HuH-7.5 (cell line): ENCODE data around the gene KLLN.
"Not testable (repeated sequence)": the region's sequence is repeated elsewhere in the genome, so short reads cannot be mapped to it uniquely, and the experiment has no call there.

Source experiments
- DNase-seq: peaks from one replicate; pipeline ENCODE4 v3.0.0; 2011; ENCODE audit warnings: low spot score

Gene KLLN

DNA sequence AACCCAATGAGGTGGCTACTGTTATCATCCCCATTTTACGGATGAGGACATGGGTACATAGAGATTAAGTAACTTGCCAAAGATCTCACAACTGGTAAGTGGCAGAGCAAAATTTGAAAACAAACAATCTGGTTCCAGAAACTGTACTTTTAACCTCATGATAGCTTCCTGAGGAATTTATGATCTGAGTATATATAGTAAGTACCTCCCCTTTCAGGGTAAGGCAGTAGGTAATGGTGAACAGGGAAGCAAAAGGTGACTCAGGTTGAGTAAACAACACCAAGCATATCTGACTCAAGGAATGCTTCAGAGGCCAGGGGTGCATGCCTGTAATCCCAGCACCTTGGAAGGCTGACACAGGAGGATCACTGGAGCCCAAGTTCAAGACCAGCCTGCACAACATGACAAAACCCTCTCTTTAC, 21.1 kb downstream of the KLLN start:
- DNase-seq = no peak

DNA sequence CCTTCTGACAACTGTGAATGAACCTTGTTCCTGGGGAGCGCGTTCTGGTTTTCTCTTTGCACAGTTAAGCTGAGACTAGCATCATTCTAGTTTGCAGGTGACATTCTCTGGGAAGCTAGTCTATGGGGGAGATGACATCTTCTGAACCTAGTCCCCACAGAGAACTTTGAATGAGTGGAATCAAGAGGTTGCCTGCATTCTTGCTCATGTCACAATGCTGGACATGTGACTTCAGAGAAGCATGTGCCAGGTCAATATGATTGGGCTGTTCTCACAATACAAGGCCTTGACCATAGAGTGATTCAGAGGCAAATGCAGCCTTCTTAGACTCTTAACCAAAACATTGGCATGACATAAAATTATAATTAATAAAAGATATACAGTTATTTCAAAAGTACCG, 22.1 kb downstream of the KLLN start:
- no peak for DNase-seq

DNA sequence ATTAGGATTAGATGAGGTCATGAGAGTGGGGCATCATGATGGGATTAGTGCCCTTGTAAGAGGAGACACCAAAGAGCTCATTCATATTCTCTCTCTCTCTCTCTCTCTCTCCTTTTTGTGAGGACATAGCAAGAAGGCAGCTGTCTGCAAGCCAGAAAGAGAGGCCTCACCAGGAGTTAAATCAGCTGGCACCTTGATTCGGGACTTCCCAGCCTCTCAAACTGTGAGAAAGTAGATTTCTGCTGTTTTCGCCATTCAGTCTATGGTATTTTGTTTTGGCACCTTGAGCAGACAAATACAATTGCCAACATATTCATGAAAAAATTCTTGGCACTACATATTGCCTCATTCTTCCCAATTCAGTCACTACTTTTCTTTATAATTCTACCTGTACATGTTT, 24.7 kb downstream of the KLLN start:
- DNase-seq = no peak

DNA sequence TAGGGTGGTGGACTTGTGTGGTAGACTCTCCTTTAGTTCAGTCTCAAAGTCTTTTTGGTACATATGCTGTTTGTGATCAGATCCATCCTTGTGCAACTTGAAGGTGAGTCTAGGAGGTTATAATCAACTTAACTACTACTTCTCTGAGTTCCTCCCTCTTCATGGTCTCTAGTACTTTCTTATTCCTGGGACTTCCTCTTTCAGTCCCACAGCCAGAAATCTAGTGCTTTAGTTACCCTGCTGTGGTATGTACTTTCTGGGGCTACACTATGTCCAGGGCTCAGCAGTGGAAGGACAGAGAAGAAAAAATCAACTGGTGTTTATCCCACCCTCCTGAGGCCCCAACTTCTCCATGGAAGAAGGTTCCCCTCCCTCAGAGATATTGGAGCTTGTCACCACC, 25.9 kb downstream of the KLLN start:
- no peak for DNase-seq

DNA sequence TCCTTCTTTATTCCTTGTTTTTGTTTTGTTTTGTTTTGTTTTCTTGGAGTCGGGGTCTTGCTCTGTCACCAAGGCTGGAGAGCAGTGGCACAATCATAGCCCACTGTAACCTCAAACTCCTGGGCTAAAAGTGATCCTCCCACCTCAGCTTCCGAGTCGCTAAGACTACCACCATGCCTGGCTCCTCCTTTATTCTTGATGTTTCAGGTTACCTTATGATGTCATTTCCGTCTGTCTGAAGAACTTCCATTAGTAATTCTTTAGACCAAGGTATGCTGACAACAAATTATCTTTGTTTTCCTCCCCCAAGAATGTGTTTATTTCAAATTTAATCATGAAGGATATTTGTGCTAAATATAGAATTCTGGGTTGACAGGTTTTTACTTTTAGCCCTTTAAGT, 27.2 kb downstream of the KLLN start:
- DNase-seq = no peak

DNA sequence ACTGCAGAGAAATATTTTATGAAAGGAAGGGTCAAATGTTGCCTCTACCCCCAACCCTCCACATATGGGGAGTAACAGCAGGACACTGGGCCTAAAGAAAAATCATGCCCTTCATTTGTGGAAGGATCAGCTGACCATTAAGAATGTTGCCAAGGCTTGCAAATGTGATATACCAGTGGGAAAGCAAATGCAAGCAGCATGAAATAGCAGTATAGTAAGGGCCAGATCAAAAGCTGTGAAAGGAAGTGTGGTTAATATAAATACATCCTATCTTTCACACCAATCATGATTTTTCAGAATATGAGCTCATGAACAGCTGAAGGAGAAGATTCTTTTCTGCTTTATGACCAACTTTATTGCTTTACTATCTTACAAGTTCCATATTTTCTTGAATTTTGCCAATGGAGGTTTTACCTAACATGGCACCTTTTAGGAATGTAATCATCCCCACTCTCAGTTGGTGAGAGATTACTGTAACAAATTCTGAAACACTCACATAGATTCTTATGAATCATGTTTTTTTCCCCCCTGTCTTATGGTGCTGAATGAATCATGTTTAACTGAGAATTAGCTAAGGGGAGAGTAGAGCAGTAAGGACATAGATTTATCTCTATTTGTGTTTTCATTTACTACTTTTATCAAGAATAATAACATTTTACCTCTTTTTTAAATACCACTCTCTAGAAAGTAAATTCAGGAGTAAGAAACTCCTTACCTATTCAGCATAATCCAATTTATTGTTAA, 33.2 kb downstream of the KLLN start:
- no peak for DNase-seq

DNA sequence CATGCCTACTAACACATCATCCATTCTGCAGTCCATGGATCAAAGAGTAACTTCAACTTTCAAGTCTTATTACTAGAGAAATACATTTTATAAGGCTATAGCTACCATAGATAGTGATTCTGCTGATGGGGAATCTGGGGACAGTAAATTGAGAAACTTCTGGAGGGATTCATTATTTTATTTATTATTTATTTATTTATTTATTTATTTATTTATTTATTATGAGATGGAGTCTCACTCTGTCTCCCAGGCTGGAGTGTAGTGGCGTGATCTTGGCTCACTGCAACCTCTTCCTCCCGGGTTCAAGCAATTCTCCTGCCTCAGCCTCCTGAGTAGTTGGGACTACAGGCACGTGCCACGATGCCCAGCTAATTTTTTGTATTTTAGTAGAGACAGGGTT, 34.3 kb downstream of the KLLN start:
- DNase-seq = not testable (repeated sequence)

DNA sequence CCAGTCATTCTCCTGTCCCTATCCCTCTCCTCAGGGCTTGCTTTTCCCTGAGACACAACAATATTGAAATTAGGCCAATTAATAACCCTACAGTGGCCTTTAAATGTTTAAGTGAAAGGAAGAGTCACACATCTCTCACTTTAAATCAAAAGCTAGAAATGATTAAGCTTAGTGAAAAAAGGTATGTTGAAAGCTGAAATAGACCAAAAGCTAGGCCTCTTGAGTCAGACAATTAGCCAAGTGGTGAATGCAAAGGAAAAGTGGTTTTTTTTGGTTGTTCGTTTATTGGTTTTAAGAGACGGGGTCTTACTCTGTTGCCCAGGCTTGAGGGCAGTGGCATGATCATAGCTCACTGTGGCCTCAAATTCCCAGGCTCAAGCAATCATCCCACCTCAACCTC, 35.7 kb downstream of the KLLN start:
- no peak for DNase-seq

DNA sequence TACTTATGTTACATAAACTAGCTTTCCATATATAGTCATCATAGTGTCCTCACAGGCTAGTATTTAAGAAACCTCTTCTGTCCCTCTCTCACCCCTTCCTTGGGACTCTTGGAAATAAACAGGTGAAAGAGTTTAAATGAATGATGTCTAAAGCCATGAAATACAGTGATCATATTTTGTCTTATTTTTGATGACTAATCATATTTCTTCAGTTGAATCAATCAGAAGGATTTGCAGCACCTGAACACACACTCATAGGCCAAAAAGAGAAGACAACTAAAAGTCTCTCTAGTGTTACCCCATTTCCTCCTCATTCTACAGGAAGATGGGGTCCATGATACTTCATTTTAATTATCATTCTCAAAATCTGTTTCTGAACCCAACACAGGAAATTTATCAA, 36.7 kb downstream of the KLLN start:
- DNase-seq = no peak

DNA sequence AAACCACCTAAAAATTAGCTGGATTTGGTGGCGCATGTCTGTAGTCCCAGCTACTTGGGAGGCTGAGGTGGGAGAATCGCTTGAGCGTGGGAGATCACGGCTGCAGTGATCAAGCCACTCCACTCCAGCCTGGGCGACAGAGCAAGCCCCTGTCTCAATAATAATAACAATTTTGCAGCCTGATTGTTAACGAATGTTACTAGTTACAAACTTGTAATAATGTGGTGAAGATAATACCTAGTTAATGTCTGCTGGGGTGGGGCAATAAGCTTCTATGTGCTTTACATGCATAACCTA, 44.1 kb downstream of the KLLN start:
- DNase-seq = no peak

DNA sequence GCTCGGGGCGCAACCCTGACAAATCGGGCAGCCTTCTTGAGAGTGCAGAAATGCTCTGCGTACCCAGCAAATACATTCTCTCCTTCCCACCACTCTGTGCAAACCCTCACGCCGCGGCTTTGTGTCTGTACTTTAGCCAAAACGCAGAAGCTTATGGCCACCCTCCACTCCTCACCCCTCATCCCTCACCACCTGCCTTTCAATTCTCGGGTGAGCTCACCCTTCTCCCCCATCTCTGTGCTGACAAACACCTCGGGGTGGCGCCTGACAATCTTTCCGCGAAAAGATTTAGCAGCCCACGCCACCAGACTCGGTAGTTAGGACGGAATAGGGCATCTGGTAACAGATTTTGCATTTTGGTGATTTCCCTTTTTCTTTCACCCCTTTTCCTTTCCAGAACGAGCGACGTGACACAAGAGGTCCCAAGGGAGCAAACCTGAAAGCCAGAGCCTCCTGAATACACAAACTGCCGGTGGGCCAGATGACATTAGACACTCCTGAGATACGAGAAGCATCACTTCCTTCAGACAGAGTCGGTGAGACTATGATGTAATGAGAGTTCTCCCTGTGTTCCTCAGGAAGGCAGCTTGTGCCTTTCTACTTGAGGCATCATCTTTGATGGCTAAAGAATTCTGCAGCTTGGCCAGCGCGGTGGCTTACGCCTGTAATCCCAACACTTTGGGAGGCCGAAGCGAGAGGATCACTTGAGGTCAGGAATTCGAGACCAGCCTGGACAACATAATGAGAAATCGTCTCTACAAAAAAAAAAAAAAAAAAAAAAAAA, 44.6 kb downstream of the KLLN start:
- DNase-seq = peak; percentile 13

DNA sequence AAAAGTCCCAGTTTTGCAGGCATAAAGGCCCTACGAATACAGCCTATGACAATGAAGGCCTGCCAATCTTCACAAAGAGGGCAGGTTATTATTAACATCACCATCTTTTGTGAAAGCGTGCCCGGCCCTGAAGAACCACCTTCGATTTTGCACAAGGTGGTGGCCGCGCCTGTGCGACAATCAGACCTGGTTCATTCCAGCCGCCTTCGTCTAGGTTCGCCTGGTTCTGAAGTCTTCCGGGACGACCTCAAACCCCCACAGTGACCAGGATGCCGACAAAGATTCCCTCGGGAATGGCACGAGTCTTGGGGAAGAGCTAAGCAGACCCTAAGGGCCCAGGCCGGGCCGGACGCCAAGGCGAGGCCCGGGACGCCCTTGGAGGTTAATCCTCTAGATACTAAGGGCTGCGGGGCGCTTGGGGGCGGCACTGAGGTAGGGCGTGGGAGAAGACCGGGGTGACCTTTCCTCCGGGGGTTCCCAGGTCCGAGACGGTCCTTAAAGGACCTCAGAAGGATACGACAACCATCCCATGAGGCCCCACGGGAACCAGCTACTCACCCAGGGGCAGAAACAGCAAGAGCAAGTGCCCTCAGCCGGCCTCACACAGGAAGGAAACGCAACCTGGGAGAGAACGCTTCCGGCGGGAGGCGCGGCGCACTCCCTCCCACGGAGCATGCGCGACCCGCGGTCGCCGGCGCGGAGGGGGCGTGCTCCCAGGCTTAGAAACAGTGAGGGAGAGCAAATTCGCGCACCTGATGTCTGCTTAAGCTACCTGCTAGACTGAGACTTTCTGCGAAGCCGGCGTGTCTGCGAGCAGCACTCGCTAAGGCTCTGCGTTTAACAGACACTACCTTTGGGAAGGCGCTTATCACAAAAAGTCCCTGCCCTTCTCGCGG, 45.5 kb downstream of the KLLN start, which contains the start of gene ATAD1:
Gene ATAD1, minus strand, starts transcription at position 618 of the 896 bp plus-strand sequence. CDS start 3,627 bp downstream, outside the sequence.
- peak; percentile 58 for DNase-seq

DNA sequence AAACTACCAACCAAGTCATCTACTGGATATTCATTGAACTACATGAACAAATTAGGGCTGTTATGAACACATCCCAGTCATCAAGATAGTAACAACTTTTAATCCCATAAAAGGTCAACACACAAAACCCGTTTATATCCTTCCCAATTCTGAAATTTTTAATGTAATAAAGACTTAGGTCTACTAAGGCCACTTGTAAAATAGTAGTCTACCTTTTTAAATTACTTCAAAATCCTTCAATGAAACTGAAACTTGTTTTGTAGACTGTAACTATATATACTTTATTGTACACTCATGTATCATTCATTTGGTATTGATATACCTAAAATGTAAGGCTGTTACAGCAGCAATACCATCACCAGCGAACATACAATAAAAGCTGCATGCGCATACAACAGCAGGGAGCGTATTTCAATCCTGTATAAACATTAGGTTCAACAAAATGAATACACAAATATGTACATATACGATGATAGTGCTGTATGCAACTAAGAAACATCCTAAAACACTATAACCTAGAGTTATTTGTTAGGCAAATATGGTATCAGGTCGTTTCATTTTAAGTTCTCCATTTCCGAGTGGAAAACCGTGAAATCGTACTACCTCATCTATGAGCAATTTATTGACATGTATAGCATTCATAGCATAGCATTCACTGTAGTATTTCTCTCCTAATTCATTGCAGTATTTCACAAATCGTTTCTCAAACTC, 46.3 kb downstream of the KLLN start:
- no peak for DNase-seq

DNA sequence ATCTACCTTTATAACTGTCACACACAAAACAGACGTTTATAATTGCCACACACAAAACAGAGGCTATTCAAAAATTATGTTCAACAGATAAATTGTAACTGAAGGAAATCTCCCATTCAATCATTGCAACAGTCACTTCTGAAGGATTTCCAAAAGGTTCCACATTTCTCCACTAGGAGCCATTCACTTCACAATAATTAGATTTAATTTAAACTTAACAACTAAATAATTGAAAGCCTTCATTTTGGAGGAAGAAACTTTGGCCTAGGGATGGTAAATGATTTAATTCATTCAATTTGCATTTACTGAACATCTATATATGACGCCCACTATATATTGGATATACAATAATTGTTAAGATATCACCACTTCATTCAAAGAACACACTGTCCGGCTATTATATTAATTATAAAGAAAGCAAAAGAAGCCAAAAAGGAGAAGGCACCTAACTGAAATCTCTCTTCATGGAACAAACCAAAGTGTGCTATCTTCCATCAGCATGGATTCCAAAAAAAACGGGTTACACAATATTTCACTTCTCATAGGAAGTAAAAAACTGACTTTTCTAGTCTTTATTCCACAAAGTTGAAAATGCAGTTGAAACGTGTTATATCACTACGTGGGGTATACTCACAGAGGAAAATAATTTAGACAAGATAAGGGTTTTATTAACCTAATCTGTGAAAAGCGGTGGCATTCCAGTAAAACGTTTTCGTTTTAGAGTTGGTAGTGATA, 47.0 kb downstream of the KLLN start:
- DNase-seq = no peak
